DND-41 (cell line): ENCODE results near the gene HSCB.

Experiments
- ATAC-seq: fragments of 200-7000 bp; cut with Tn5 transposase; 3 replicates; pipeline ENCODE4 v1.9.1; 2021; ENCODE audit warnings: low read depth; ENCODE audit not compliant: insufficient read depth
- DNase-seq: peaks from one replicate; pipeline ENCODE4 v3.0.0-alpha.2; 2020
- H2AFZ ChIP-seq: 2 replicates; pipeline ENCODE4 v1.6.0; 2012; ENCODE audit warnings: low read depth, low read length
- H3K27ac ChIP-seq: 2 replicates; pipeline ENCODE4 v1.5.1; 2012; ENCODE audit warnings: low read length, inconsistent platforms
- H3K27me3 ChIP-seq: fragments of 200-600 bp; sonication (generic); 2 replicates; pipeline ENCODE4 v1.6.0; 2012; ENCODE audit warnings: low read length, mild to moderate bottlenecking, inconsistent platforms; ENCODE audit not compliant: insufficient read depth, poor library complexity
- H3K36me3 ChIP-seq: 2 replicates; pipeline ENCODE4 v1.5.1; 2012; ENCODE audit warnings: low read length, inconsistent platforms; ENCODE audit not compliant: insufficient read depth
- H3K4me1 ChIP-seq: 2 replicates; pipeline ENCODE4 v1.5.1; 2012; ENCODE audit warnings: mild to moderate bottlenecking, low read length; ENCODE audit not compliant: insufficient read depth
- H3K4me2 ChIP-seq: 2 replicates; pipeline ENCODE4 v1.6.0; 2012; ENCODE audit warnings: mild to moderate bottlenecking, moderate library complexity, low read length, inconsistent platforms; ENCODE audit not compliant: insufficient read depth
- H3K4me3 ChIP-seq, 2 experiments: fragments of 200-600 bp in 1 of 2; shearing (Covaris generic) in 1 of 2; 2 replicates each; pipeline ENCODE4 v1.5.1; 2012 to 2016; ENCODE audit warnings: inconsistent platforms in 2 of 2, low read length in 2 of 2, mild to moderate bottlenecking in 2 of 2, low read depth in 1 of 2, moderate library complexity in 1 of 2
- H3K79me2 ChIP-seq: 2 replicates; pipeline ENCODE4 v1.6.0; 2012; ENCODE audit warnings: low read length, inconsistent platforms; ENCODE audit not compliant: insufficient read depth
- H3K9ac ChIP-seq: 2 replicates; pipeline ENCODE4 v1.6.0; 2012; ENCODE audit warnings: low read depth, mild to moderate bottlenecking, inconsistent platforms, low read length, moderate library complexity
- H3K9me3 ChIP-seq: 2 replicates; pipeline ENCODE4 v1.5.1; 2012; ENCODE audit warnings: low read length, moderate library complexity, mild to moderate bottlenecking, inconsistent platforms; ENCODE audit not compliant: insufficient read depth, severe bottlenecking
- H4K20me1 ChIP-seq: 2 replicates; pipeline ENCODE4 v1.6.0; 2012; ENCODE audit warnings: low read length; ENCODE audit not compliant: insufficient read depth
- EZH2 ChIP-seq: IDR thresholded peaks from 3 replicates; pipeline ENCODE4 v1.6.1; 2012; ENCODE audit warnings: borderline replicate concordance, low read depth, mild to moderate bottlenecking, moderate library complexity, low read length, inconsistent platforms; ENCODE audit not compliant: severe bottlenecking
- TF ChIP-seq, protein P1 (sequence below): IDR thresholded peaks from 2 replicates; pipeline ENCODE4 v1.5.1; 2012; ENCODE audit warnings: borderline replicate concordance, low read length, moderate library complexity, mild to moderate bottlenecking; ENCODE audit not compliant: poor library complexity, severe bottlenecking; ENCODE audit errors: extremely low read depth

The HSCB gene

DNA sequence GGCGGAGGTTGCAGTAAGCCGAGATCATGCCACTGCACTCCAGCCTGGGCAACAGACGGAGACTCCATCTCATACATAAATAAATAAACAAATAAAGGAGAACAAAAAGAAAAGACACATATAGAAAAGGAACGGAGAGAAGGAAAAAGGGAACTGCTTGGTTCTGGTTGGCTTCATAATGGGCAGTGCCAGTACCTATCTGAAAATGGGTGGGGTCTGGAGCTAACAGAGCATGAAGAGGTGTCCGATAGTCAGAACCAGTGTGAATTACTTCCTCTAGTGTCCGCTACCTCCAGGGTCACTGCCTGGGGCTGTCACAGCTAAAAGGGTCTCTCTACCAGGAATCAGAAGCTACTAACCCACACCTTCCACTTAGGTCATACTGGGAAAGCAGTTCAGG, 35.0 kb upstream of the HSCB start:
- peaks cover 77% of the 10 kb centered on the region for H3K36me3 ChIP-seq
- no peak overlapping the region for H3K27ac ChIP-seq

DNA sequence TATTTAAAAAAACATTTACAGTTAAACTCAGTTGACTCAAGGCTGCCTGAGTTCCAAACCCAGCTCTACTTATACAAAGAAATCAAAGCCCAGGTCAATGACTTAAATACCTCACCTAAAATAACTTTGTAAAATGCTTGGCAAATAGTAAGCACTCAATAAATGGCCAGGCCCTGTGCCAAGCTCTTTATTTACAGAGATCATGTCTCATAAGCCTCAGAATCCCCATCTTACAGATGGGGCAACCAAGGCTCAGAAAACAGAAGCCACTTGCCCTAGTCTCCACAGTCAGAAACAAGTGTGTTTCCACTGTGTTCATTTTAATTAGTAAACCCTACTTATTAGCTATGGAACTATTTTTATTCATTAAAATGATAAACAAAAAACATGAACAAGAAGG, 31.7 kb upstream of the HSCB start:
- Histone ChIP-seq H3K27ac (no peak overlapping the region), H3K79me2 (no peaks in the 10 kb centered on the region), H3K4me2 (no peak overlapping the region), H3K4me1 (no peaks in the 10 kb centered on the region), H3K36me3 (peaks cover 70% of the 10 kb centered on the region), H4K20me1 (peaks cover 4% of the 10 kb centered on the region; the same call in 1 of the 2 replicates), H3K9ac (no peak overlapping the region), H3K9me3 (no peaks in the 10 kb centered on the region), H3K27me3 (no peaks in the 10 kb centered on the region), H3K4me3 (no peak overlapping the region), H2AFZ (no peak overlapping the region)
- ATAC-seq (no peak), DNase-seq (no peak)
- TF ChIP-seq, protein P1, sequence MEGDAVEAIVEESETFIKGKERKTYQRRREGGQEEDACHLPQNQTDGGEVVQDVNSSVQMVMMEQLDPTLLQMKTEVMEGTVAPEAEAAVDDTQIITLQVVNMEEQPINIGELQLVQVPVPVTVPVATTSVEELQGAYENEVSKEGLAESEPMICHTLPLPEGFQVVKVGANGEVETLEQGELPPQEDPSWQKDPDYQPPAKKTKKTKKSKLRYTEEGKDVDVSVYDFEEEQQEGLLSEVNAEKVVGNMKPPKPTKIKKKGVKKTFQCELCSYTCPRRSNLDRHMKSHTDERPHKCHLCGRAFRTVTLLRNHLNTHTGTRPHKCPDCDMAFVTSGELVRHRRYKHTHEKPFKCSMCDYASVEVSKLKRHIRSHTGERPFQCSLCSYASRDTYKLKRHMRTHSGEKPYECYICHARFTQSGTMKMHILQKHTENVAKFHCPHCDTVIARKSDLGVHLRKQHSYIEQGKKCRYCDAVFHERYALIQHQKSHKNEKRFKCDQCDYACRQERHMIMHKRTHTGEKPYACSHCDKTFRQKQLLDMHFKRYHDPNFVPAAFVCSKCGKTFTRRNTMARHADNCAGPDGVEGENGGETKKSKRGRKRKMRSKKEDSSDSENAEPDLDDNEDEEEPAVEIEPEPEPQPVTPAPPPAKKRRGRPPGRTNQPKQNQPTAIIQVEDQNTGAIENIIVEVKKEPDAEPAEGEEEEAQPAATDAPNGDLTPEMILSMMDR, result no peak
- TF ChIP-seq EZH2, result no peak

More for the DNA sequence above, 35.0 kb upstream of the HSCB start:
- no peak overlapping the region for H3K4me2 ChIP-seq
- no peaks in the 10 kb centered on the region for H3K9me3 ChIP-seq
- no peak for ATAC-seq
- H4K20me1 ChIP-seq, result no peaks in the 10 kb centered on the region
- DNase-seq, result no peak
- no peaks in the 10 kb centered on the region for H3K79me2 ChIP-seq
- no peak overlapping the region for H3K4me3 ChIP-seq
- H2AFZ ChIP-seq, result no peak overlapping the region
- H3K9ac ChIP-seq, result no peak overlapping the region
- no peaks in the 10 kb centered on the region for H3K4me1 ChIP-seq
- H3K27me3 ChIP-seq, result no peaks in the 10 kb centered on the region
- TF ChIP-seq, protein P1, result no peak

DNA sequence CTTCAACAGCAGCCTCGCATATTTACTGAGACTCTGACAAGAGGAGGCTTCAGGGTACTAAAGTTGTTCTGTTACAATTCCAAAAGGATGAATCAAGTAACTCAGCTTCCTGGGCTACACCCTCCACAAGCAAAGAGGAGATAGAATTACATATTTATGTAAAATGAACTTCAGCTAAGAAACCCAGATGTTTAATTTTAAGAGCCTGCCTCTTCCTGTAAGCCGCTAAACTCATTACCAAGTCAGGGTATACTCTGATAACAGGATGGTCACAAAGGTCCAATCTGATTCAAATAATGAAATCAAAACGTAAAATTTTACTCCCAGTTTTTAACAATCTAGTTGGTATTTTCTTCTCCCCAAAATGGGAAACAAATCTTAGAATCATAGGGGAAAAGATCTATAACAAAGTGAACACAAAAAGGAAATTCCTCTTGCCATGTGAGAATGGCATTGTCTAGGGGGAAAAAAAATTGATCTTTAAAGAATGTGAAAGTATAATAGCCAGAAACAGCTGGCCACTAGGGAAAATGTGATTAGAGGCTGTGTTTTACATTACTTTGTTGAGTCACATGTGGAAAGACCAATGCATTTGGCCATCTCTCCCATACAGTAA, 31.2 kb upstream of the HSCB start:
- H3K9ac ChIP-seq, result no peak overlapping the region
- no peak overlapping the region for H3K27ac ChIP-seq

More for the DNA sequence above, 31.2 kb upstream of the HSCB start:
- Histone ChIP-seq H3K9me3 (no peaks in the 10 kb centered on the region), H2AFZ (no peak overlapping the region), H3K79me2 (no peaks in the 10 kb centered on the region), H3K27me3 (no peaks in the 10 kb centered on the region), H3K4me2 (no peak overlapping the region), H3K4me1 (no peaks in the 10 kb centered on the region), H4K20me1 (peaks cover 4% of the 10 kb centered on the region; the same call in 1 of the 2 replicates), H3K36me3 (peaks cover 72% of the 10 kb centered on the region), H3K4me3 (no peak overlapping the region)
- ATAC-seq (no peak), DNase-seq (no peak)
- TF ChIP-seq, protein P1, result no peak
- no peak for TF ChIP-seq EZH2
